CMK (cell line): Measurements from ENCODE around the gene RUNDC3A.

Source experiments
- DNase-seq: peaks from one replicate; pipeline ENCODE4 v3.0.0-alpha.2; 2010; ENCODE audit warnings: low read depth

RUNDC3A gene

DNA sequence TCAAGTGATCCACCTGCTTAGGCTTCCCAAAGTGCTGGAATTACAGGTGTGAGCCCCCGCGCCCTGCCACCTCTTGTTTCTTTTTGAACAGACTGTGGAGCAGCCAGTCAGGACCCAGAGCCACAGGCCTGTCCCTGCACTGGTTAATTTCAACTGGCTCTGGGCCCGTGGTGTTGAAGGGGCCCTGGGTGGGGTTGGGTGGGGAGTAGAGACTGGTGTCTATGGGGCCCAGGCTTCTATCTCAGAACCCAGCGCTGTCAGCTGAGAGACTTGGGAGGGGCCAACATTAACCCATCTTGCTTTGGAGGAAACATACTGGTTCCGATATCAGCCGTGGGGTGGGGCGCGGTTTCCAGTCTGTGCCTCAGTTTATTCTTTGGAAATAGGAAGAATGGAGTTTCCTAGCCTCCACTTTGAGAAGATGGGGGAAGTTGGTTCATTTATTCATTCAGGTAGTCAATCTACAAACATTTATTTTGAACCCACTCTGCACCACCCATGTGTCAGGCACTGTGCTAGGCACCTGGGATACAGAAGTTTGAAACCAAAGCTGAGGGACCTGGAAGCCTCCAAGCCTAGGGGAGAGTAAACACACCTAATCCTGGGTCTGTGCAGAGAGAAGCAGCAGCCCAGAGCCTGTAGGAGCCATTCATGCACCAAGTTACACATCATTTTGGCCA lies 24.9 kb upstream of the RUNDC3A start:
- no peak for DNase-seq

DNA sequence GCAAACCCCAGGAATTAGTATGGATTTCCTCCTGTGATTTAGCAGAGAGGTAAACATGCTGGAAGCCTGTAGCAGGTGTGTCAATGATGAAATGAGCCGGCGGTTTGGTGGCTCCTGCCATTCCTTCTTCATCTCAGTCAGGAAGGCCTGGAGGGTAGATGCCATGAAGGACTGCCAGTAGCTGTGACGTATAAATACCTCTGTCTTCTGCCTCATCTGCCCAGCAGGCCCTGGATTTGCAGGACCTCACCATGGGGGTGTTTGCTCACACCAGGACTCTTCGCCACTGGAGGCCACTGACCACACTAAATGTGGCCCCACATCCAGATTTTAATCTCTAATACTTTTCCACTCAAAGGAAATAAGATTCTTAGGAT lies 24.4 kb upstream of the RUNDC3A start:
- DNase-seq = no peak

DNA sequence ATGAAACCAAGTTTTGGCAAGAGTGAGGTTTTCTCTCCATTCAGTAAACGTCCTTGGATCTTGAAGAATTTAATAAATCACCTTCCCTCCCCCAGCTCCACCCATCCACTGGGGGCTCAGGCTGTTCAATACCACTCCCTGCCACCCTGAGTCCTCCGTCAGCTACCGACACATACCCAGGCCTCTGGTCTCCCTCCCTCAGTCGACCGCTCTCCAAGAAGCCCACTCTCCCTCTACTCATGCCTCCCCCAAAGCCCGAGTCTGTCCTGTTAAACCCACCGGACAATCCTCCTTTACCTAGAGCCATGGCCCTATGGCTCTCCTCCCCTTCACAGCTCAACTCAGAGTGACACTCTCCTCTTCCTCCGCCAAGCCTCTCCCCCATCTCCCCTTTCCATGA lies 20.8 kb upstream of the RUNDC3A start:
- no peak for DNase-seq

DNA sequence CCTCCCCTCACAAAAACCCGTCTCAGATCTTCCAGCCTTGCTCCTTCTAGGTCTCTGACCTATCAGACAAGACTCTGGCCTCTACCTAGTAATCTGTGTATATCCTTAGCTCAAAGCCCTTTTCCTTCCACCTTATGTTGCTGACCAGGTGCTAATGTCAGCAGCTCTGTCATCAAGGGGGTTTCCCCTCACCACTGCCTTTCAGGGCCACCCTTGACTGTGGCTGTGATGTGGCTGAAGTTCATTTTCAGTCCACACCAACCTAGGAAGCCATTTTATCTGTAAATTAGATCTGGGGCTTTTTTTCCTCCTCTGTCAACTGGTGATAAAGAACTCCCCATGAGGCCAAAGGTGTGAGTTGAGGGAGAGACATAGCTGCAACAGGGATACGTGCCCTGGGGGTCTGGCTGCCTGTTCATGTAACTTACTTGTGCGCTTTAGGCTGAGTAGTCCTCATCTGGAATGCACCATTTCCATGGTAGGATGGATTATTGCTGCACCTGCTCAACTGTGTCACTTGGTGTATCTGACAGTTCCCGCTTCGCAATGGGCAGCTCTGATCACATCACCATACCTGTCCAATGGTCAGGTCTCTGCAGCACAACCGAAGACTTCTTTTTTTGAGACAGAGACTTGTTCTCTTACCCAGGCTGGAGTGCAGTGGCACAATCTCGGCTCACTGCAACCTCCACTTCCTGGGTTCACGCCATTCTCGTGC lies 14.7 kb upstream of the RUNDC3A start:
- no peak for DNase-seq

DNA sequence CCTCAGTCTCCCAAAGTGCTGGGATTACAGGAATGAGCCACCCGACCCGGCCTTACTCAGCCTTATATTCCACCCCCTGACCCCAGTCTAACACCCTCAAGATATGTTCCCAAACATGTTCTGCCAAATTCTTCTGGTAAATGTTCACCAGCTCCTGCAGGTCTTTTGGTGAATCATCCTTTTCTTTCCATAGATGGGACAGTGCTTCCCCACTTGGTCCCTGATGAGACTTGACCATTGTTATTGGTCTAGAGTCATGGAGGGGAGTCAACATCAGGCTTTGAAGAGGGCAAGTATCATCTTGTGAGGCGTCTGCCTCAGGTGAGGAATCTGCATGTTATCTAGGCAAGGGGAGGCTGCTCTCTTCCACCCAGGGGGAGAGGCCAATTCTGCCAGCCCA lies 10.4 kb upstream of the RUNDC3A start:
- DNase-seq = no peak

DNA sequence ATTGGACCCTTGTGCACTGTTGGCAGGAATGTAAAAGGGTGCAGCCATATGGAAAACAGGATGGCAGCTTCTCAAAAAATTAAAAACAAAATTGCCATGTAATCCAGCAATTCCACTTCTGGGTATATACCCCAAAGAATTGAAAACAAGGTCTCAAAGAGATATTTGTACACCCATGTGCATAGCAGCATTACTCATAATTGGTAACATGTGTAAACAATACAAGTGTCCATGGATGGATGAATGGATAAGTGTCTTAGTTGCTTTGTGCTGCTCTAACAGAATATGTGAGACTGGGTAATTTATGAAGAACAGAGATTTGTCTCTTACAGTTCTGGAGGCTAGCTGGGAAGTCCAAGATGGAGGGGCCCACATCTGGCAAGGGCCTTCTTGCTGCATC lies 3.8 kb upstream of the RUNDC3A start:
- no peak for DNase-seq

DNA sequence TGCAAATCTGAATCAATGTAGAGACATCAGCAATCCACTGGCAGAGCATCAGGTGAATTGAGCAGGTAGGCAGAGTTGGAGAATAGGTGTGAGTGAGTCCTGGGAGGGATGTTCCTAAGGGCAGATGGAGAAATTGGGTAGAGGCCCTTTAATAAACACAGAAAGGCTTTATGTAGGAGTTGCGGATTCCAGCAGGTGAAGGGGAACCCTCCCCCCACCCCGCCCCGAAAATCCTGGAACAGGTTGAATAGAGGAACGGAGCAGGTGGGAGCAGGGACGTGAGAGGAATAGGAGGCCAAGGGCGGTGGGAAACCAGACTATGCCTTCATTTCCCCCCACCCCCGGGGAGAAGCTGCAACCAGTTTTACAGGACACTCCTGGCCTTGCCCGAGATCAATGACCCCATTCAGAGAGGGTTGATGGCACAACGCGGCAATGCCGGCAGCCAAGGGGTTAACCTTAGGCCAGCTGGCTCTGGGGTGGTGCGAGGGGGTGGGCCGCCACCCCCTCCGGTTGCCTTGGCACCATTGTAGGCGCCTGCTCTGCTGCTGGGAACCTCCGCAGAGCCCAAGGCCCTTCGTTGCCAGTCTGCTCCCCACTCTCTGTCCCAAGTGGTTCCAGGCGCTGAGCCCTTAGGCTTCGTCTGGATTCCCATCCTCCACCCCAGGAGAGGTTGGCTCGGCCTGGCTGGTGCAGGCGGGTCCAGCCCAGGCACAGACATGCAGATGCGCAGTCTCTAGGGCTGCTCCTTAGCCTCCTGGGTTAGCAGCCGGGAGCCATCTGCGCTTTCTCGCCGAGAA lies 814 bp upstream of the RUNDC3A start:
- no peak for DNase-seq

DNA sequence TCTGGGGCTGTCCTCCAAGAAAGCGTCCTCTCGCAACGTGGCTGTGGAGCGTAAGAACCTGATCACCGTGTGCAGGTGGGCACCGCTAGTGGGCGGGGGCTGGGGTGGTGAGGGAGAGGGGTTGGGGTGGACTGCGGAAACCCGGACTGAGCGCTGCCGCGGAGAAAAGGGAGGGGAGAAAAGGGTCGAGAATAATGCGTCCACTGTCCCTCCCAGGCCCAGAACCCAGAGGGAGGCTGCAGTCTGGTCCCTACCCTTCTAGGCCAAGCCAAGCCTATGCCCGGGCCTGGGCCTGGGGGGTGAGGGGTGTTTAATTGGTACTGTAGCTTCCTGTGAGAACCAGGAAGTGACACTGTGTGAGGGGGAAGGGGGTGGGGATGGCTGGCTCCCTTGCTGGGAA lies 464 bp downstream of the RUNDC3A start:
- no peak for DNase-seq

DNA sequence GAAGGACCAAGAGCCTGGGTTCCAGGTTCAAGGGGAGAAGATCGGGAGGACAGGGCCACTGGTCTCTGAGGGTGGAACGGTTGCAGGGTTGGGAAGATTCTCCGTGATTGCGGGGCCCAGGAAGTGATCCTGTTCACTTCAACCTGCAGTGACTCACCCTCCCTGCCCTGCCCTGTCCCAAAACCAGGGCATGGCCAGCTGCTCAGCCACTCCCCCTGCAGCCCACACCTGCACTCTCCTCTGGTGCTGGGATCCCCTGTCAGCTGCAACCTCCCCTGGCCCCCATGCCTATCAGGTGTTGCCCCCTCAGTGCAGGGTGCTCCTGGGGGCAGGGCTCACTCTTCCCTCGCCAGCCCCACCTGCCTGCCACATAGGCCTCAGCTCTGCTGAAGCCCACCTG lies 1.1 kb downstream of the RUNDC3A start:
- DNase-seq = no peak

DNA sequence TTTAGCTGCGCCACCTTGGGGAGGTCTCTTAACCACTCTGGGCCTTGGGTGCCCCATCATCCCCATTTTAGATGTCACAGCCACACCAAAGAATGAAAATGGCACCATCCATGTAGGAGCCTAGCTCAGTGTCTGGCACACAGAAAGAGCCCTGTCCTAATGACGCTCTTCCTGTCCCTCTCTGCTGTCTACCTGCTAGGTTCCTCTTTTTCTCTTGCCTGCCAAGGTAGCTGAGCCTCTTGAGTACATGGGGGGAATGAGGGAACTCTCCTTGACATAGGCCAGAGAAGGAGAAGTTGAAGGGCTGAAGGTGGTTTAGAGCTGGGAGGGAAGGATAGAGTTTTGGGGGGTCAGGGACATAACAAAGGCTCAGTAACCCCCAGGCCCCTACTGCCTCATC lies 1.8 kb downstream of the RUNDC3A start:
- DNase-seq = no peak

DNA sequence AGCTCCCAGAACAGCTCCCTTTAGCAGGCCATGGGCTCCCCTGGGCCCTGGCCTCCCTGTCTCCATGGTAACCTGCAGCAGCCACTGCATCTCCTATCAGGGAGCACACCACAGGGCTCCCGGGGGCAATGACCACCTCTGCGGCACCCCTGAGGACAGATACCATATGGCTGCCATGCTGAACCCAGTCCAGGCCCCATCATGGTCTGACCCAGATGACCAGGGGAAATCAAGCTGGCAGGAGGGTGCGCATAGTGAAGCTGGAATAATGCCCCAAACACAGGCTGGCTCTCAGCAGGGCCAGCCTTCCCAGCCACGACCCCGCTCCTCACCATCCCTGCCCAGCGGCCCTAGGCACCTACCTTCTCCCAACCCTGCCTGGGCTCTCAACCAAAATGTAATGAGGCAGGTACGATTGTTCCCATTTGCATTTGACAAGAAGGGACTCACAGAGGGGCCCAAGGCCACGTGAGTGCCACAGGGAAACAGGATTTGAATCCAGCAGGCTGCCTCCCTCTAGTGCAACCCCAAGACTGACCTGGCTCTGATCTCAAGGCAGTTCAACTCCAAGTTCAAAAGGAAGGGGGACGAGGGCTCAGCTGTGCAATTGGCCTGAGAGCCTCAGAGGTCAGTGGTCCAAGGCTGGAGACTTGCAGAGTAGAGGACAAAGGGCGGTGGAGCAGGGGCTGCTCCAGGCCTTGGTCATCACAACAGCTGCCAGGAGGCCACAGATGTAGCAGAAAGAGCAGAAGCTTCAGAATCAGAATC lies 2.4 kb downstream of the RUNDC3A start:
- DNase-seq = no peak

DNA sequence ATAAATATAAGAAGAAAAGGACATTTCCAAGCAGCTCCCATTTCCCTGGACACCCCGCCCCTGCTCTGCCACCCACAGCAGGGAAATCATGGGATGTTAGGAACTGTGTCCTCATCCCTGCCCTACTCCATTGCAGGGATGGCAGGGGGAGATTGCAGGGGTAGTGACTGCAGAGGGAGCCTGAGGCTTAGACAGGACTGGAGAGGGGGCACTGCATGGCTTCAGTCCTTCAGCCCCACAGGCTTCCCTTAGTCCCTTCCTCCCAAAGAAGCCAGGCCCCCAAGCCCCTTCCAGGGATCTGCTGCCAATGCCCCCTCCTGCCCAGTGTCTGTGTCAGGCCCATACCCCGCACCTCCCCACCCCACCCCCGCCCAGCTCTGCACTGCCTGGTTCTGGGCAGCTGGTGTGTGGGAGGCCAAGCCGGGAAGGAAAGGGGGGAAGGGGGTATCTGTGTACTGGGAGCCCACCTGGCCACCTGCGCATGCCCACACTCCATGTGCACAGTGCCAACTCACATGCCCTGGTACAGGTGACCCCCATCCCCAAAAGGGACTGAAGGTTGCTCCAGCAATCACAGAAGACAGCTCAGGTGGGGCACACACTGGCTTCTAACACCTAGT lies 3.3 kb downstream of the RUNDC3A start:
- no peak for DNase-seq

DNA sequence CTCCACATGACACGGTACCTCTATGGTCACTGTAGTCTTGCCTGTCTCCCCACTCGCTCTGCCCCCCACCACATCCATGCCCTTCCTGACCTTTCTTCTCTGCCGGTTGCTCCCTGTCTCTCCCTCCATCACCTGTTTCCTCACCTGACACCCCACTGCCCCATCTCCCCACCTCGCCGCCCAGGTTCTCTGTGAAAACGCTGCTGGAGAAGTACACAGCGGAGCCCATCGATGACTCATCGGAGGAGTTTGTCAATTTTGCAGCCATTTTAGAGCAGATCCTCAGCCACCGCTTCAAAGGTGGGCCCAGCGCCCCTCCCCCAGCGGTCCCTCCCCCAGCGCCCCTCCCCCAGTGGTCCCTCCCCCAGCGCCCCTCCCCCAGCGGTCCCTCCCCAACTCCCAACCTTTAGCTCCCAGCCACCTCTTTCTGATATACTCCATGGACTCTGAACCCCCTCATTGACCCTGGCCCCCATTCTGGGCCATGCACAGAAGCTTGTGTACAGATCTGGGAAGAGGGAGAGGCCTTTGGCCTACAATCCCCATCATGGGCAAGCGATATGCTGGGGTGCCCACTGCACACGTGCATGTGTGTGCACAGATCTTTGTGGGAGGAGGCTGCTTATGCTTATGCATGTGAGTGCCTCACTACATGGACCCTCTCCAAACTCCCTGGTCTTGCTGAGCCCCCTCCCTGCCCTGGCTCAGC lies 4.1 kb downstream of the RUNDC3A start:
- DNase-seq = no peak

DNA sequence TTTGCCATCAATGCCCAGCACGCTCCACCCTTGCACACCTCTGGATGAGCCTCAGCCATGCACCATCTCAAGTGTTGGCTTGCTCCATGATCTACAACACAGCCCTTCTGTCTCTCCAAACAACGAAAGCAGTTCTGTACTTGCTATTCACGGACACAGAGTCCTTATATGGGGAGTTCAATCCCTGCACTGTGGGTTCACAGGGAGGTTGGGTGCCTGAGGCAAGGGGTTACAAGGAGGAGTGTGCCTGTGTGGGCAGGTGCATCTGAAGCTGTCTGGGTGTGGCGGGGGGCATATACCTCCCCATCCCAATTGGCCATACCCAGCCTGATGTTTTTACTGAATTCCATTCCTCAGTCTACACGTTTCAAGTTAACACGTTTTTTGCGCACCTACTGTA lies 5.6 kb downstream of the RUNDC3A start:
- no peak for DNase-seq

DNA sequence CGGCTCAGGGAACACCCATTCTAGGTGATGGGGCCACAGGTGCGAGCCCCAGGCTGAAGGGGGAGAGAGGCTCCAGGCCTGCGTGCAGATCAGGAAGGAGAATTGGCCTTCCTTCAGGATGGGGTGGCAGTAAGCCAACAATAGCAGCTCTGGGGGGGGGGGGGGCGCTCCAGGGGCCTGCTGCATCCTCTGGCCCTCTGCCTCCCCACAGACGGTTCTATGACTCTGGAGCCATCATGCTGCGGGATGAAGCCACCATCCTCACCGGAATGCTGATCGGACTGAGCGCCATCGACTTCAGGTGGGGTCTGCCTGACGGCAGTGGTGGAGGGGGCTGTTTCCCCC lies 6.1 kb downstream of the RUNDC3A start:
- DNase-seq = no peak

DNA sequence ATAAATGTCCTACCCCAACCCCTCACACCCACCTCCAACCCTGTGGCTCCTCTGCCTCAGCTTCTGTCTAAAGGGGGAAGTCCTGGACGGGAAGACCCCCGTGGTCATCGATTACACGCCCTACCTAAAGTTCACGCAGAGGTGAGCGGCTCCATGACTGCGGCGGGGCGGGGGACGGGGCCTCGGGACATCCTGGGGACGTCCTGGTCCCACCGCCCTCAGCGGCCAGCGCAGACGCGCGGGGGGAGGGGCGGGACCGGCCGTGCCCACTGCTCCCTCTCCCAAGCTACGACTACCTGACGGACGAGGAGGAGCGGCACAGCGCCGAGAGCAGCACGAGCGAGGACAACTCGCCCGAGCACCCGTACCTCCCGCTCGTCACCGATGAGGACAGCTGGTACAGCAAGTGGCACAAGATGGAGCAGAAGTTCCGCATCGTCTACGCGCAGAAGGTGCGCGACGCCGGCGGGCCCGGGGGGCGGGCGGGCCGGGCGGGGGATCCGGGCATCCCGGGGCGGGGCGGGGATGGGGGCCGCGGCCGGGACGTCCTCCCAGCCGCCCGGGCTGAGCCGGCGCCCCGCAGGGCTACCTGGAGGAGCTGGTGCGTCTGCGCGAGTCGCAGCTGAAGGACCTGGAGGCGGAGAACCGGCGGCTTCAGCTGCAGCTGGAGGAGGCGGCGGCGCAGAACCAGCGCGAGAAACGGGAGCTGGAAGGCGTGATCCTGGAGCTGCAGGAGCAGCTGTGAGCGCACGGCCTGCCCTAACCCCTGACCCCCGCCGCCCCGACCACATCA lies 6.7 kb downstream of the RUNDC3A start:
- DNase-seq = no peak

DNA sequence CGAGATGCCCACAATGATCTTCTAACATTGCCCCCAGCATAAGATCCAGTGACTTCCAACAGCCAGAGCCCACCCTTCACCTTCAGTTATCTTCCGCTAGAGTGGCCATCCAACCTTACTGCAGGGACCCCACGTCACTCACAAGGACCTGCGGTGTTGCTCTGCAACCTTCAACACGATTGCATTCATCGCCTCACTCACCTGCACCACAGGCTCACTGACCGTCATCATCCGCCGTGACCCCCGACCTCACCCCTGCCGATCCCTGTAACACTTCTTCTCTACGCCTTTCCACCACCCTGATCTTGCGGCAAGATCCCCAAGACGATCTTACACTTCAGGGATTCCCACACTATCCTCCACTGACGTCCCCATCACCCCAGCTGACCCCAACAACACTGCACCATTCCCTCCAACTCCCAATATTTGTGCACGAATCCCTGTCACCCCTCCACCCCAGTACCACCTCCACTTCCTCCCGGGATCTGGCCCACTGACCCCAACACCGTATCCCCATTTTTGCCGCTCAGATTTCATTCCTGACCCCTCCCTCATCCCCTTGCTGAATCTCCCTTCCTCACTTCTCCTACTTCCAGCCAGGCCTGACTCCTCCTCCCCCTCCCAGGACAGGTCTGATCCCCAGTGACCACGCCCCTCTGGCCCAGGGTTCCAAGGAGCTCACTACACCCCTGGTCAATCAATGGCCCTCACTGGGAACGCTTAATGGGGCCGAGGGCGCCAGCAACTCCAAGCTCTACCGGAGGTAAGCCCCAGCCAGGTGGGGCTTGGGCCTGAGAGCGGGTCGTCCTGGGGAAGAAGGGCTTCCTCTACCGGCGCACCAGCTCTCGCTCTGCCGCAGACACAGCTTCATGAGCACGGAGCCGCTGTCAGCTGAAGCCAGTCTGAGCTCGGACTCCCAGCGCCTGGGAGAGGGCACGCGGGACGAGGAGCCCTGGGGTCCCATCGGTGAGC lies 7.6 kb downstream of the RUNDC3A start:
- DNase-seq = no peak

DNA sequence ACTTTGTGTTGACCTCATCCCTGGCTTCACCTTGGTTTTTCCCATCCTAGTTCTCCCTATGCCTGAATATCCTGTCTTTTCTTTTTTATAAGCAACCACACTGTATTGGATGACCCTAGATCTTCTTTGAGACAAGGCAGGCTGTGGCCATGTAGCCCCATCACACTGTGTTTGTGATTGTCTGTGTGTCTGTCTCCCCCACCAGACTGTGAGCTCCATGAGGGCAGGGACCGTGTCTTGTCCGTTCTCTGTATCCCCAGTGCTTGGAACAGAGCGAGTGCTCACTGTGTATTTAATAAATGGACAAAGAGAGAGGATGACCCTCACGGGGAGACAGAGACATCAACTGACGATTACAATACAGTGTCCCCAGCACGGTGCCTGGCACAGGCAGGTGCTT lies 9.1 kb downstream of the RUNDC3A start:
- no peak for DNase-seq

DNA sequence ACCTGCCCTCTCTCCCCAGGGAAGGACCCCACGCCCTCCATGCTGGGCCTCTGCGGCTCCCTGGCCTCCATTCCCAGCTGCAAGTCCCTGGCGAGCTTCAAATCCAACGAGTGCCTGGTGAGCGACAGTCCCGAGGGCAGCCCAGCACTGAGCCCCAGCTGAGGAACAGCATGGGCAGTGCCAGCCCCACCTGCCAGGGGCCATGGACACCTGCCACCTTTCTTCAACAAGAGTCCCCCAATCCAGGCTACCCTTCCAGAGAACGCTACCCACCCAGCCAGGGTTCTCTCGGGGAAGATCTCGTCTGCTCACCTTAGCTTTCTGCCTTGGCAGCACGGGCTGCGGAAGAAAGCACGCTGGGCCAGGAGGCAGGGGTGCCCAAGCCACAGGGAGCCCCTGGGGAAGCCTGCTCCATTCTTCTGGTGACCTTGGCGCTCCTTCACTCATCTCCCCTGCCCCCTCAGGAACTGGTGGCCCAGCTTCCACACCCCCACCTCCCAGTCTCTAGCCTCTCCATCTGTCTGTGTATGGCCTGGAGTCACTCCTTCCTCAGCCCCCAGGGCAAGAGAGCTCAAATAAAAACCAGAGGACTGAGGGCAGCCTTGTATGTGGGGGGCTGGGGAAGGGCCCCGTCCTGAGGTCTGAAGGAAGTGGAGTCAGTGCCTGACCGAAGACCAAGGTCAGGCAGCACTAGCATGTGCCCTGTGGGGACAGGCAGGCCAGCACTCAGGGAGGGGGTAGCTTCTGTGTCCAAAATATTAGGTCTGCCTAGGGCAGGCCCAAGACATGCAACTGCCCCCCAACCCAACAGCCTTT lies 9.9 kb downstream of the RUNDC3A start:
- no peak for DNase-seq
